Measurements from ENCODE around the gene NPAT. TPM values are rescaled to one million over a fixed set of nuclear protein-coding genes. Genes with fewer than 3 reads are reported as not detected.

The NPAT gene
- total RNA-seq, 1 experiment from 2014 or later = 18.6 TPM

- POLR2A ChIA-PET (ENCODE audit: unreplicated experiment) = no interaction called here
- intact Hi-C loops (cut with micrococcal nuclease; ENCODE audit: unreplicated experiment) = loop anchor here (2.0 to 5.0 kb wide), 2 partner anchors 246 to 371 kb away; partner anchors contain the start of genes C11orf65 and EXPH5
- H3K79me2 ChIP-seq (ENCODE audit: low read depth) = peaks cover 88% of the 10 kb centered on the region
- TF ChIP-seq CTCF (conservative IDR thresholded peaks at IDR 0.05) (no peak), EZH2 (IDR thresholded peaks at IDR 0.05; ENCODE audit: low read depth) (no peak)
- no TSS peak for BruUV-seq (replicated peaks)
- CTCF ChIA-PET = no interaction called here
- H3K4me2 ChIP-seq = peak overlapping the region; percentile 87
- H3K27ac ChIP-seq = peak overlapping the region; percentile 86
- peaks cover 17% of the 10 kb centered on the region for H3F3A ChIP-seq (ENCODE audit: insufficient read depth, low read depth)
- no peak for DNase-seq
- no peaks in the 10 kb centered on the region for H3K36me3 ChIP-seq (ENCODE audit: low read depth)
- H3K4me3 ChIP-seq = peak overlapping the region; percentile 97
- no peaks in the 10 kb centered on the region for H4K20me1 ChIP-seq (ENCODE audit: insufficient read depth)
- H2AFZ ChIP-seq = peak overlapping the region; percentile 99
- no peaks in the 10 kb centered on the region for H3K9me3 ChIP-seq (ENCODE audit: insufficient read depth, low read depth)
- no peaks in the 10 kb centered on the region for H3K9me2 ChIP-seq (ENCODE audit: insufficient read depth)
- H3K4me1 ChIP-seq (replicated peaks; ENCODE audit: insufficient read depth) = peaks cover 36% of the 10 kb centered on the region
- H3K27me3 ChIP-seq (ENCODE audit: insufficient read depth, low read depth) = no peaks in the 10 kb centered on the region
Measured at GRCh38 chr11:108221371-108221770, 1.1 kb downstream of the NPAT start.

GRCh38 chr11:108220721-108221336 lies 1.6 kb downstream of the NPAT start:
- no peak for DNase-seq
- Histone ChIP-seq H3K4me3 (peak overlapping the region; percentile 97), H3K79me2 (ENCODE audit: low read depth) (peaks cover 89% of the 10 kb centered on the region), H3K4me2 (peak overlapping the region; percentile 87), H3K27me3 (ENCODE audit: insufficient read depth, low read depth) (no peaks in the 10 kb centered on the region), H3K36me3 (ENCODE audit: low read depth) (no peaks in the 10 kb centered on the region), H3K9me2 (ENCODE audit: insufficient read depth) (no peaks in the 10 kb centered on the region), H3K4me1 (replicated peaks; ENCODE audit: insufficient read depth) (peaks cover 36% of the 10 kb centered on the region), H3F3A (ENCODE audit: insufficient read depth, low read depth) (peaks cover 17% of the 10 kb centered on the region), H3K9me3 (ENCODE audit: insufficient read depth, low read depth) (no peaks in the 10 kb centered on the region), H3K27ac (peak overlapping the region; percentile 86), H2AFZ (peak overlapping the region; percentile 99), H4K20me1 (ENCODE audit: insufficient read depth) (no peaks in the 10 kb centered on the region)
- intact Hi-C loops (cut with micrococcal nuclease; ENCODE audit: unreplicated experiment) = loop anchor here (2.0 to 5.0 kb wide), 2 partner anchors 246 to 372 kb away; partner anchors contain the start of genes C11orf65 and EXPH5
- CTCF ChIA-PET = no interaction called here
- TF ChIP-seq EZH2 (IDR thresholded peaks at IDR 0.05; ENCODE audit: low read depth) (no peak), CTCF (conservative IDR thresholded peaks at IDR 0.05) (no peak; the same call in 1 of the 2 replicates)
- BruUV-seq (replicated peaks) = no TSS peak
- POLR2A ChIA-PET (ENCODE audit: unreplicated experiment) = interaction anchor here (0.7 kb wide), 2 partner anchors 372 to 512 kb away, joined by 4 to 5 read pairs; no protein-coding TSS in a partner anchor

GRCh38 chr11:108218912-108219783 lies 3.3 kb downstream of the NPAT start:
- Histone ChIP-seq H3K9me2 (ENCODE audit: insufficient read depth) (no peaks in the 10 kb centered on the region), H4K20me1 (ENCODE audit: insufficient read depth) (no peaks in the 10 kb centered on the region), H3K27me3 (ENCODE audit: insufficient read depth, low read depth) (no peaks in the 10 kb centered on the region), H2AFZ (no peak overlapping the region), H3K4me3 (no peak overlapping the region), H3K27ac (no peak overlapping the region), H3K4me1 (replicated peaks; ENCODE audit: insufficient read depth) (peaks cover 23% of the 10 kb centered on the region), H3K9me3 (ENCODE audit: insufficient read depth, low read depth) (no peaks in the 10 kb centered on the region), H3K36me3 (ENCODE audit: low read depth) (0 out of 2 replicates have a peak, but pooled peaks cover 2% of the 10 kb centered on the region), H3K79me2 (ENCODE audit: low read depth) (peaks cover 86% of the 10 kb centered on the region), H3K4me2 (no peak overlapping the region), H3F3A (ENCODE audit: insufficient read depth, low read depth) (peaks cover 17% of the 10 kb centered on the region)
- ChIA-PET POLR2A (ENCODE audit: unreplicated experiment) (no interaction called here), CTCF (no interaction called here)
- TF ChIP-seq CTCF (conservative IDR thresholded peaks at IDR 0.05) = no peak
- TF ChIP-seq EZH2 (IDR thresholded peaks at IDR 0.05; ENCODE audit: low read depth) = no peak
- DNase-seq = no peak
- no TSS peak for BruUV-seq (replicated peaks)
- intact Hi-C loops (cut with micrococcal nuclease; ENCODE audit: unreplicated experiment) = no loop called here
